GM20431 (cell line): ENCODE data around the gene SPPL3.

ENCODE experiments used
- in situ Hi-C: fragments of 300-500 bp; cut with MseI, MboI; formaldehyde crosslinking; loops from one replicate; pipeline ENCODE4 v1.15.0; 2020; ENCODE audit warnings: low sequenced_read_pairs; ENCODE audit not compliant: unreplicated experiment

The SPPL3 gene

DNA sequence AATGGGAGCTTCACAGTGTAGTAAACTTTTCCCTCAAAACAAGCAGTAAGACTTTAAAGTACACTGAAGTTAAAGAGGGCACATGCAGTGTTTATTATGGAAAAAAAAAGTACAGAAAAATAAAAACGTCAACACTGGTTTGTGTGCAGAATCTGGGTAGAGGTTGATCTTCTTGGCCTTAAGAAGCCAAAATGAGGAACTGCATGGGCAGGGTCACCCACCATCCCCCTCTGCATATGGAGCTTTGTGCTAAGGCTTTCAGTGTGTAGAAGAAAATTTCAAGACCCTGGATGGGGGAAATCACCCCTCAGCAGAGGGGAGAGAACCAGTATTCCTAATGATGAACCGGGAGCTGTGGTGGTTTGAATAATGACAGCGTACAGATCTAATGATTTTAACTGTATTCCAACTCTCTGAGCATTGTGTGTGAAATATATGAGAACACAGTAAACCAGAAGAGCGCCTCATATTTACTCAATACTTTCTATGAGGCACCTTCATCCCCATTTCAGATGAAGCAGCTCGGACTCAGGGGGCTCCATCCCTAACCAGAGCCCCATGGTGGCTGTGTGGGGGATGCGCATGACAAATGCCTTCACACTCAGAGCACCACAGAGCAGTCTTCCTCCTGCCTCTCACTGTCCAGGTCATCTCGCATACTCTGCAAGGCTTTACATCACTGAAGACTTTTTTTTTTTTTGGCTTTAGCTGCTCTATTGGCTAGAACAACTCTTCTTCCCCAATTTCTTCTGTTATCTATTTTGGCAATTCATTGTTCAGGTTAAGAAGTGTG lies 145.2 kb downstream of the SPPL3 start:
- in situ Hi-C loops, result no loop called here

DNA sequence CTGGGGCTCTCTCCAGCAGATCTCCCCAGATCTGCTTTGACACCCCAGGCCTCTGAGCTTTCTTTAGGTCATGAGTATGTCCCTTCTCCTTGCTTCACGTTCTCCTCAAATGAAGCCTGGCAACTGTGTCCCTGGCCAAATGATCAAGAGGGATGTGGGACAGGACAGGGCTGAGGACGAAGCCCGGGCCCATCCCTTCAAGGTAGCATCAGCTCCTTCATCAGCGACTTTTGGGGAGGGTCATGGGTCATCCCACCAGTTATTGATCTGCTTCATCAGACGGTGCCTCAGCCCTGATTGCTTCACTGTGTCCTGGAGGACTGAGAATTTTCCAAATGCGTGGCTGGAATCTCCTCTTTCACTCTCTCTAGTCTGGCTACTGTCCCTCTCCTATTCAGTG lies 146.2 kb downstream of the SPPL3 start:
- in situ Hi-C loops, result no loop called here

DNA sequence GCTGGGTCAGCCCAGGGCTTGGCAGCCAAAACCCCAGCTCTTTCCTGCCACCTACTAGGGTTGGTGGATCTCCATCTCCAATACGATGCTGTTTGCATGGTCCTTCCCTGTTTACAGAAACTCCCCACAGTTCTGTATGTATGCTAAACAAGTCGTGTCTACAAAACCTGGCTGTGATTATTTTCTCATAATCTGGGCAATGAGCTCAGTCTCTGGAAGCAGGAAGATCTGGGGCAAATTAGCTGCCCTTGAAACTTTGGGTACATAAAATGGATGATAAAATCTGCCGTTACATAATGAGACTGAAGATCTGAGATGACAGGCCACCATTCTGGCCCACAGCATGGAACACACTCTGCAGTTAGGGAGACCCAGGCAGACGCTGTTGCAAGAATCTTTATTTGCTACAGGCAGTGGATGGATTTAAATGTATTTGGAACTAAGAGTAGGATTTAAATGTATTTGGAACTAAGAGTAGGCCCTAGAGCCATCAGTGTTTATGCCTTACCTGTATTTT lies 146.9 kb downstream of the SPPL3 start:
- in situ Hi-C loops, result no loop called here

DNA sequence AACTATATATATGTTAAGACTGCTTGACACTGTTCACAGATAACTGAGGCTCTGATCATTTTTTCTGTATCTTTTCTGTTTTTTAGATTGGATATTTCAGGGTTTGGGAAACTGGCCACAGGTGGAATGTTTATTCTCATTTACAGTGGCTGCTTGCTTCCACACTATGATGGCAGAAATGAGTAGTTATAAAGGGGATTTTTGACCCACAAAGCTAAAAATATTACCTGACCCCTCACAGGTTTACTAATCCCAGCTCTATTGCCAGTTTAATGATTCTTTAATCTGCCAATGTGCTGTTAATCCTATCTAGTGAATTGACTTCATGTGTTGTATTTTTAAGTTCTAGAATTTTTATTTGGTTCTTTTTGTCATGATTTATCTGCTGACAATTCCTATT lies 148.9 kb downstream of the SPPL3 start:
- in situ Hi-C loops, result no loop called here

DNA sequence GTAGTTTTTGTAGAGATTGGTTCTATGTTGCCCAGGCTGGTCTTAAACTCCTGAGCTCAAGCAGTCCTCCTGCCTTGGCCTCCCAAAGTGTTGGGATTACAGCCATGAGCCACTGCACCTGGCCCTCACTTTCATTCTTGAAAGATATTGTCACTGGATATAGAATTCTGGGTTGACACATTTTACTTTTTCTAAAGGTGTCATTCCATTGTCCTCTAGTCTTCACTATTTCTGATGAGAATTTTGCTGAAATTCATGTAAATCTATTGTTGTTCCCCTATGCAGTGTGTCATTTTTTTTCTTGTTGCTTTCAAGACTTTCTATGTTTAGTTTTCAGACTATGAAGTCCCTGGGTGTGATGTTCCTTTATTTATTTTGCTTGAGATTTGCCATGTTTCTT lies 149.4 kb downstream of the SPPL3 start:
- in situ Hi-C loops, result no loop called here

DNA sequence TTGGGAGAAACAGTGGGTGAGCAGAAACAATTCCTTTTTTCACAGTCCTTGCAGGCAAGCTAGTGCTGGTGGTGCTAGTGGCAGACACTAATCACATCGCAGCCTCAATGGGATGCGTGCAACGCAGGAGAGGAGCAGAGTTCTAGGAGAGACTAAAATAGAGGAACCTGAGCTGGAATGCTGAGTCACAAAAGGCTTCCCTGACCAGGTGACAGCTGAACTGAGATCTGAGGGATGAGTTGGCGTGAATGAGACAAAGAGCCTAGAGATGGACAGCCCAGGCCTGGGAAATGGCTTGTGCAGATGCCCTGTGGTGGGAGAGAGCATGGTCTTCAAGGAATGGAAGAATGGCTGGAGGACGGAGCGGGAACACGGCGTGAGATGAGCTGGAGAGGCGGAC lies 152.8 kb downstream of the SPPL3 start:
- in situ Hi-C loops, result no loop called here

DNA sequence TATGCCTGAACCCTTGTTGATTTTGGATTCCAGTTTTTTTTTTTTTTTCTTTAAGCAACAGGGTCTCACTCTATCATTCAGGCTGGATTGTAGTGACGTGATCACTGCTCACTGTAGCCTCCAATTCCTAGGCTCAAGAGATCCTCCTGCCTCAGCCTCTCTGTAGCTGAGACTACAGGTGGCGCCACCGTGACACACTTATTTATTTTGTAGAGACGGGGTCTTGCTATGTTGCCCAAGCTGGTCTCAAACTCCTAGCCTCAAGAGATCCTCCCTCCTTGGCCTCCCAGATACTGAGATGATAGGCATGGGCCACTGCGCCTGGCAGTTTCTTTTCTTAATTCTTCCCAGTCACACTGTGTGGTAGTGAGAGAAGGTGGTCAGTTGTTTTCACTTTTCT lies 153.4 kb downstream of the SPPL3 start:
- in situ Hi-C loops, result no loop called here

DNA sequence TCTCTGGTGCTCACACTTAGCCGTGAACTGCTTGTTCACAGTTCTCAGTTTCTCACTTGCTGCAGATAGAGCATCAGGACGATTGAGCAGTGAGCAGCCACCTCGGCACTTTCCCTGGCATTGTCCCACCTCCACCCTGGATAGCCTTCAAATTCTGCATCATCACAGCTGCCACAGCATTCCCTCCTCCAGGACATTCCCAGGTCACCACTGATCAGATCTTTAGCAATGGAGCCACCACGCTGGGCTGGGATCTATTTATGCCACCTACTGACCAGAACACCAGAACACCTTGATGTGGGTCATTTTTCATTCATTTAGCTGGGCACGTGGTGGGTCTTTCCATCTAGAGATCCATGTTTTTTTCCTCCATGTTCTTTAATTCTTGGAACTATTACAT lies 154.9 kb downstream of the SPPL3 start:
- in situ Hi-C loops, result no loop called here

DNA sequence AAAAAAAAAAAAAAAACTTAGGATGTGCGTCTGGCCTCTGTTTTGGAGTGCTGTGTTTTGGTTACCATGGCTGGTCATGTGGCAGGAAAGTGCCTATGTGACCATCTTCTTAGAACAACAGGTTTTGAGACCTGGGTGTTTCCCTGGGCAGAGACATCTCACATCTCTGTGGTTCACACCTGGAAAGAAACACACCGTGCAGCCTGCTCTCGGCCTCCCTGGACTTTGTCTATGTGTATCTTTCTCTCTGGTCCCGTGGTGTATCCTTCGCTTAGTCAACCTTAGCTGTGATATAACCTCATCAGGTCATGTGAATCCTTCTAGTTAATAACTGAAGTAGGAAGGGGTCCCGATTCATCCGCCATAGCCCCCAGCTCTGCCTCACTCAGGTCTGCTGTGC lies 155.9 kb downstream of the SPPL3 start:
- in situ Hi-C loops, result no loop called here

DNA sequence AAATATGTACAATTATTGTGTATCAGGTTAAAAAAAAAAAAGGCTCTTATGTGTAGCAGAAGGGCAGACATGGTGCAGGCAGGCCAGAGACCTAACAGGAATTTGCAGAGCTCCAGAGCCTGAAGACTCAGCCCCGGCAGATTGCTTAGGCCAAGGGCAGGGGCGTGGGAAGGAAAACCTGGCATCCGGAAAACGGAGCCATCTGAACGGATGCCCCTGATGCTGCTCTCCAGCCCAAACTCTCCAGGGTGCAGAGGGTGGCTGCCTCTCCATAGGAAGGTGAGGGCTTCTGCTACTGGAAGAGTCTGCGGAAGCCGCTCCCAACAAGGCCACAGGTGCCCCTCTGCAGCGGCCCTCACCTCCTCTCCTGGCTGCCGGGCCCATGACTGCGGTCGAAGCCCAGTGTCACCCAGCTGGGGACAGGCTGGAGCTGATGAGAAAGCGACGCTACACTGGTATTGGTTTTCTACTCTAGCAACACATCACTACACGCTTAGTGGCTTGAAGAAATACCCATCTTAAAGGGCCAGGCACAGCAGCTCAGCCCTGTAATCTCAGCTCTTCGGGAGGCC lies 159.2 kb downstream of the SPPL3 start:
- in situ Hi-C loops, result no loop called here

DNA sequence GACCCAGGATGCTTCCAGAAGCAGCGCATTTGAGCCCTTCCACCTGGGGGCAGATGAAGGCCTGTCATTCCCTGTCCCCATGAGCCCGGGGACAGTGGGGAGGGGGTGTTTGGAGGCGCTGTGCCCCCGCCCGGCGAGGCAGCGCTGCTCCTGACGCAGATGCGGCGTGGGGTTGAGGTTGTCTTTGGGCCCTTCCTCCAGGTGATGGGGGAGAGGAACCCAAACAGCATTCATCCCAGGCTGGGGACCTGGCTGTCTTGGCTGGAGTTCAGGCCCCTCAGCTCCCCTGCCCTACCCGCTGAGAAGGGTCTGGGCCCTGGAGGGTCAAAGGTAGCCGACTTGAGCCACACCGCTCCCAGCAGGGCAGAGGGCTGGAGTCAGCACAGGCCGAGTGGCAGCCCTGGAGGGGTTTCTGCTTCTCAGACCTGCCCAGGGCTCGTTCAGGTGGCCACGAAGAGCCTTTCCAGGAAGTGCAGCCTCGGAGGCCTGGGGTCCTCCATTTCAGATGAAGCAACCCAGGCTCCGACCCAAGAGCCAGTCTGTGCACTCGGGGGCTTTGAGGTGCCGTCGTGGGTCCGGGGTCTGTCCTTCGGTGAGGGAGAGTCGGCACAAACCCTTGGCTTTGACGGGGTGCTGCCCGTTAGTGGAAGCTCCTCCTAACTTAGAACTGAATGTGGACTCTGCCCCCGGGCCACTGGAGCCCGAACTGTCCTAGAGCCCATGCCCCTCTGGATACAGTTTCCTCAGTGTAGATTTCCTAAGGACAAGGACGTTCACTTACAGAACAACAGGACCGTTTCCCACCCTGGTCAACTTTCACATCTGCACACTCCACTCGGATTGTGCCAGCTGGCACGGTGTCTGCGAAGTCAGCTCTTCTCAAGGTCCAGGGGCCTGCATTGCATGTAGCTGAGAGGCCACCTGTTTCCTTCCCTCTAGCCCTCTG lies 162.4 kb downstream of the SPPL3 start:
- in situ Hi-C loops, result no loop called here

DNA sequence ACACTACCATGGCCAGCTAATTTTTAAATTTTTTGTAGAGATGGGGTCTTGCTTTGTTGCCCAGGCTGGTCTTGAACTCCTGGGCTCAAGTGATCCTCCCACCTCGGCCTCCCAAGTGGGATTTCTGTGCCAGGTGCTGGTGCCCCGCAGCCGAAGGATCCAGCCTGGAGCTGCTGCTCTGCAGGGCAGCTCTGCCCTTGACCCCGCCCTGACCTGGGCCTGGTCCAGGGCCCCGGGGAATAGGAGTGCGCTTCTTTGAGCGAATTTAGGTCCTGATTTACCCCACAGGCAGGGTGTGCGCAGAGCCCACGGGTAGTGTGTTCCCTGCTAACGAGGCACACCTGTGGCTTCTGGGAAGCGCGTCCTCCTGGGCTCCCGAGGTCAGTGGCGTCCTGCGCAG lies 163.3 kb downstream of the SPPL3 start:
- in situ Hi-C loops, result no loop called here

DNA sequence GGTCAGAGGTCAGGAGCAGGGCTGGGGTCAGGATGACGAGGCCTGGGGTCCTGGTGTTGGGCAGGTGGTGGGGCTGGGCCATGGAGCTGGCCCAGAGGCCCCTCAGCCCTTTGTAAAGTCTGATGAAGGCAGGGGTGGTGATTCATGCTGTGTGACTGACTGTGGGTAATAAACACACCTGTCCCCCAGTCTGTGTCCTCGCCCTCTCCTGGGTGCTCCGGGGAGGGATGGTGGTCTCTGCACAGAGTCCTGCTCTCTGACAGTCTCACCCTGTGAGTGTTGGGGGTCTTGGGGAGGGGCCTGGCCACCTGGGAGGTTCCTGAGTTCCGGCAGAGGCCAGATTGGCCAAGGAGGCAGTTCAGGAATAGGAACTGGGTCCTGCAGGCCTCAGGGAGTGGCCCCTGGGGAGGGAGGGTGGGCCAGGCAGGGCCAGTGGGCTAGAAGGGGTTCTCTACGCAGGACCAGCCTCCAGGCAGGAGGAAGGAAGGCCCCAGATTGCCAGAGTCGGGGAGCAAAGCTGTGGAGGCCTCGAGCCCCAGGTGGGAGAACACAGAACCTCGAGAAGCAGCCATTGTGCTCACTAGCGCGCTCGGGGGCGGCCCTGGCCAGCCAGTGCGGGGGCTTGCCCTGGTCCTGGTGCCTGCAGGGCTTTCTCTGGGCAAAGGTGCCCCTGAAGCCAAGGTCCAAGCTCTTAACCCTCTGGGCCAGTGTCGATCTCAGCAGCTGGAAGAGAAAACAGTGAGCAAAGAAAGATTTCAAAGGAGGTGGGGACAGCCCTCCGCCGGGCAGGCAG lies 164.1 kb downstream of the SPPL3 start:
- in situ Hi-C loops, result no loop called here

DNA sequence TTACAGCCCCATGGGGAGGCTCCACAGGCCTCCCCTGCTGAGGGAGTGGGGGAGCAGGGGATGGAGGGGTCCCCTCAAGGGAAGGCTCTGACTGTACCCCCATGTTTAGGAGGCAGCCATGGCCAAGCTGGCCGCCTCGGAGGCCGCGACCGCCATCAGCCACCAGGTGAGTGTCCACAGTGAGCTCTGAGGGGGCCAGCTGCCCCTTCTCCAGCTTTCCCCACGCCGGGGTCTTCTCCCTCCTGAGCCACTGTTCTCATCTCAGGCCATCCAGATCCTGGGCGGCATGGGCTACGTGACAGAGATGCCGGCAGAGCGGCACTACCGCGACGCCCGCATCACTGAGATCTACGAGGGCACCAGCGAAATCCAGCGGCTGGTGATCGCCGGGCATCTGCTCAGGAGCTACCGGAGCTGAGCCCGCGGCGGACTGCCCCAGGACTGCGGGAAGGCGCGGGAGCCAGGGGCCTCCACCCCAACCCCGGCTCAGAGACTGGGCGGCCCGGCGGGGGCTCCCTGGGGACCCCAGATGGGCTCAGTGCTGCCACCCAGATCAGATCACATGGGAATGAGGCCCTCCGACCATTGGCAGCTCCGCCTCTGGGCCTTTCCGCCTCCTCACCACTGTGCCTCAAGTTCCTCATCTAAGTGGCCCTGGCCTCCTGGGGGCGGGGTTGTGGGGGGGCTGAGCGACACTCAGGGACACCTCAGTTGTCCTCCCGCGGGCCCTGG lies 165.0 kb downstream of the SPPL3 start:
- in situ Hi-C loops, result no loop called here

DNA sequence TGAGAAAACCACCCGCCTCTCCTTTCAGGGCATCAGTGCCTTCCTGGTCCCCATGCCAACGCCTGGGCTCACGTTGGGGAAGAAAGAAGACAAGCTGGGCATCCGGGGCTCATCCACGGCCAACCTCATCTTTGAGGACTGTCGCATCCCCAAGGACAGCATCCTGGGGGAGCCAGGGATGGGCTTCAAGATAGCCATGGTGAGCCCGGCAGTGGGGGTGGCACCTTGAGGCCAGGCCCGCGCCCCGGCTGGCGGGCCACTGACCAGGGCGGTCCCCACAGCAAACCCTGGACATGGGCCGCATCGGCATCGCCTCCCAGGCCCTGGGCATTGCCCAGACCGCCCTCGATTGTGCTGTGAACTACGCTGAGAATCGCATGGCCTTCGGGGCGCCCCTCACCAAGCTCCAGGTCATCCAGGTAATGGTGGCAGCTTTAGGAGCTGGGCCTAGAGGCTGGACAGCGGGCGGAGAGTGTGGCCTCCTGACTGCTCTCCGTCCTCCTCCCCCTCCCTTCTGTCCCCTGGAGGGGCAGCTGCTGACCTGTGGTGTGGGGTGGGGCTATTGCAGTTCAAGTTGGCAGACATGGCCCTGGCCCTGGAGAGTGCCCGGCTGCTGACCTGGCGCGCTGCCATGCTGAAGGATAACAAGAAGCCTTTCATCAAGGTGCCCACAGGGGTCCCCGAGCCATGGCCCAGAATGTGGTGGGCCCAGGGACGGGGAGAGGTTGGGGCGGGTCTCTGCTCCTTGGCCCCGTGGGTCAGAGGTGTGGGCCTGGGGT lies 165.7 kb downstream of the SPPL3 start:
- in situ Hi-C loops, result no loop called here

DNA sequence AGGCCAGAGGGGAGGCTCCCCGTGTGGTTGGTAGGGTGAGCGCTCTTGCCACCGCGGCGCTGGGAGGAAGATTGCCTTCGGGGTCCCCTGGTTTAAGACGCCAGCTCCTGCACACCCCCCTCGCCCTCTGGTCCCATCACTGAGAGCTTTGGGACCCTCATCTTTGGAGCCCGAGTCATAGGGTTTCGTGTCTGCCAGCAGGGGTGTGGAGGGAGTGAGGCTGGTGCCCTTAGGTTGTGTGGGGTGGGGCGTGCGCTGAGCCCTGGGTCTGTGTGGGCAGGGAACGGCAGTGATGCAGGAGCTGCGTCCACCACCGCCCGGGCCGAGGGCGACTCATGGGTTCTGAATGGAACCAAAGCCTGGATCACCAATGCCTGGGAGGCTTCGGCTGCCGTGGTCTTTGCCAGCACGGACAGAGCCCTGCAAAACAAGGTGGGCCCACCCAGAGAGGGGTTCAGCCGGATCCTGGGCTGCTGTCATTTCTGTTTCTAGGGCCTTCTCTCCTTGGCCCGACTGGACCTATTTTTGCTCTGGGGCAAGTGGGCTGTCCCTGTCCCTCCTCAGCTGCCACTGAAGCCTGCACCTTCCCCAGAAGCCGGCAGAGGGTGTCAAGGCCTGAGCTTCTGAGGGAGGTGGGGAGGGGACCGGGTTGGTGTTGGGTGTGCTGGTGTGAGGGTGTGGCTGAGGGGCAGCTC lies 166.5 kb downstream of the SPPL3 start:
- in situ Hi-C loops, result no loop called here

DNA sequence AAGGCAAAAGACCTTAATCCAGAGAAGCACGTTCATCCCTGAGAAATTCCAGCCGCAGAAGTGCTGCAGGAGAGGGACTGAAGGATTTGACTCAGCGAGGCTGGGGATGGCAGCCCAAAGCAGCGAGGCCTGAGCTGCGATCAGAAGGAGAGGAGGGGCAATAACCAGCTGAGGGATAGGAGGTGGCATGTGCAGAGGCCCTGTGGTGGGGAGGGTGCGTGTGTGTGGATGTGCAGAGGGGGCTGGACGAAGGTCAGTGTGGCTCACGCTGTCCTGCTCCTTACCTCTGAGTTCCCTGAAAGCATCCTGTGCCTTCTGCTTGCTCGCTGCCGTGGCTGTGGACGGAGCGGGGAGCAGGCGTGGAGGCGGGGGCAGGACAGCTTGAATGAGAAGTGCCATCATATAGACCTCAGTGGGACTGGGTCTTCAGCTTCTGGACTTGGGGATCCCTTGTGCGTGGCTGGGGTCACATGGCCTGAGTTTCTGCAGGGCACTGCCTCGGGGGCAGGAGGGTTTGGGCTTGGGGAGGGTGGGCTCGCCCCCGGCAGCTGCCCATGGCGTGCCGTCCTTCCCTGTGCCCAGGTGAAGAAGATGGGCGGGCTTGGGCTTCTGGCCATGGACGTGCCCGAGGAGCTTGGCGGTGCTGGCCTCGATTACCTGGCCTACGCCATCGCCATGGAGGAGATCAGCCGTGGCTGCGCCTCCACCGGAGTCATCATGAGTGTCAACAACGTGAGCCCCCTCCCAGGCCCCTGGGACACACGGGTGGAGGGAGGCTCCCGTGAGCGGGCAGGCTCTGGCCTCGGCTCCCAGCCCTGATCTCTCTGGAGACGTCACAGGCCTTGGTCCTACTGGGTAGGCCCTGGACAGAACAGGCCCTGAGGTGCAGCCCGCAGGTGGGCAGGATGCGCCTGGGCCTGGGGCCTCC lies 167.5 kb downstream of the SPPL3 start:
- in situ Hi-C loops, result no loop called here
